Measurements from ENCODE around the gene PLPP3. TPM values are rescaled to one million over a fixed set of nuclear protein-coding genes. Genes with fewer than 3 reads are reported as not detected.

PLPP3 gene
- total and polyA plus RNA-seq, 9 of the 15 experiments (the other 6 are each of a cell fraction or from before 2014, with no cell fraction given), result 0.07 to 0.54 (median 0.20) TPM

DNA sequence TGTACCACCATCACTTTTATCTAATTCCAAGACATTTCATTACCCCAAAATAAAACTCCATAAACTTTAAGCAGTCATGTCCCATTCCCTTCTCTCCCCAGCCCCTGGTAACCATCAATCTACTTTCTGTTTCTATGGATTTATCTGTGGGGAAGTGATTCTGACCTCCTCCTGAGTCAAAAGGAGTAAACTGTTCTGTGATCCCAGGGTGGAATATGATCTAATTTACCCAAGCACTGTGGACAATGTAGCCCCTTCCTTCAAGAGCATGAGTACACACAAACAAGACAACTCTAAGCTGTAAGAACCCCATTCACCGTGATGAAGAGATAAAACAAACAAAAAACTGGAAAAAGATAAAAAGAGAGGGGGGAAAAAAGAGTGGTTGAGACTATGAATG lies 77.9 kb downstream of the PLPP3 start:
- ATAC-seq (no peak), DNase-seq (ENCODE audit: extremely low read depth in 1 of 4, low spot score in 3 of 4) (no peak), FAIRE-seq (no peak)
- Histone ChIP-seq H3K9me1 (ENCODE audit: control insufficient read depth, insufficient read depth, low read length) (no peaks in the 10 kb centered on the region), H3K4me3 (no peak overlapping the region), H3K4me1 (replicated peaks in 1 of 2; ENCODE audit: control insufficient read depth in 2 of 2, insufficient read depth in 2 of 2, low read length in 2 of 2) (peaks cover 3 to 35% of the 10 kb centered on the region in 2 experiments; a peak in 4 of 5 replicates), H3K27me3 (ENCODE audit: control insufficient read depth in 2 of 2, insufficient read depth in 2 of 2, low read length in 2 of 2) (no peaks in the 10 kb centered on the region), H3K9ac (ENCODE audit: insufficient read depth in 1 of 2, low read depth in 2 of 2, low read length in 2 of 2) (no peak overlapping the region), H3K4me2 (ENCODE audit: insufficient read depth, low read length) (no peak overlapping the region), H3K27ac (ENCODE audit: extremely low read depth, low read depth, low read length) (peak overlapping the region; percentile 13; the same call in 1 of the 3 replicates), H3K36me3 (ENCODE audit: control insufficient read depth, insufficient read depth, low read length) (no peaks in the 10 kb centered on the region; the same call in 2 of the 3 replicates), H3K79me2 (ENCODE audit: control insufficient read depth, insufficient read depth, low read length) (no peaks in the 10 kb centered on the region), H3K9me3 (replicated peaks; ENCODE audit: control insufficient read depth, insufficient read depth, low read depth, low read length) (no peaks in the 10 kb centered on the region), H4K20me1 (replicated peaks; ENCODE audit: control insufficient read depth, insufficient read depth, low read length) (no peaks in the 10 kb centered on the region), H2AFZ (ENCODE audit: low read depth, low read length) (peak overlapping the region; percentile 38; the same call in 1 of the 2 replicates)
- CTCF ChIA-PET (ENCODE audit: low intra/inter-chr PET ratio), result no interaction called here
- no peak for TF ChIP-seq CREBBP (IDR thresholded peaks at IDR 0.05; ENCODE audit: low read depth, low read length)
- no peak for TF ChIP-seq CBFA2T3 (IDR thresholded peaks at IDR 0.05)
- TF ChIP-seq TOE1 (IDR thresholded peaks at IDR 0.05; ENCODE audit: borderline replicate concordance), result no peak
- no peak for TF ChIP-seq TOE1 (CRISPR knock-in tag; IDR thresholded peaks at IDR 0.05; ENCODE audit: borderline replicate concordance, low read depth)
- TF ChIP-seq ZNF431 (CRISPR knock-in tag; IDR thresholded peaks at IDR 0.05), result no peak
- TF ChIP-seq, protein P1, sequence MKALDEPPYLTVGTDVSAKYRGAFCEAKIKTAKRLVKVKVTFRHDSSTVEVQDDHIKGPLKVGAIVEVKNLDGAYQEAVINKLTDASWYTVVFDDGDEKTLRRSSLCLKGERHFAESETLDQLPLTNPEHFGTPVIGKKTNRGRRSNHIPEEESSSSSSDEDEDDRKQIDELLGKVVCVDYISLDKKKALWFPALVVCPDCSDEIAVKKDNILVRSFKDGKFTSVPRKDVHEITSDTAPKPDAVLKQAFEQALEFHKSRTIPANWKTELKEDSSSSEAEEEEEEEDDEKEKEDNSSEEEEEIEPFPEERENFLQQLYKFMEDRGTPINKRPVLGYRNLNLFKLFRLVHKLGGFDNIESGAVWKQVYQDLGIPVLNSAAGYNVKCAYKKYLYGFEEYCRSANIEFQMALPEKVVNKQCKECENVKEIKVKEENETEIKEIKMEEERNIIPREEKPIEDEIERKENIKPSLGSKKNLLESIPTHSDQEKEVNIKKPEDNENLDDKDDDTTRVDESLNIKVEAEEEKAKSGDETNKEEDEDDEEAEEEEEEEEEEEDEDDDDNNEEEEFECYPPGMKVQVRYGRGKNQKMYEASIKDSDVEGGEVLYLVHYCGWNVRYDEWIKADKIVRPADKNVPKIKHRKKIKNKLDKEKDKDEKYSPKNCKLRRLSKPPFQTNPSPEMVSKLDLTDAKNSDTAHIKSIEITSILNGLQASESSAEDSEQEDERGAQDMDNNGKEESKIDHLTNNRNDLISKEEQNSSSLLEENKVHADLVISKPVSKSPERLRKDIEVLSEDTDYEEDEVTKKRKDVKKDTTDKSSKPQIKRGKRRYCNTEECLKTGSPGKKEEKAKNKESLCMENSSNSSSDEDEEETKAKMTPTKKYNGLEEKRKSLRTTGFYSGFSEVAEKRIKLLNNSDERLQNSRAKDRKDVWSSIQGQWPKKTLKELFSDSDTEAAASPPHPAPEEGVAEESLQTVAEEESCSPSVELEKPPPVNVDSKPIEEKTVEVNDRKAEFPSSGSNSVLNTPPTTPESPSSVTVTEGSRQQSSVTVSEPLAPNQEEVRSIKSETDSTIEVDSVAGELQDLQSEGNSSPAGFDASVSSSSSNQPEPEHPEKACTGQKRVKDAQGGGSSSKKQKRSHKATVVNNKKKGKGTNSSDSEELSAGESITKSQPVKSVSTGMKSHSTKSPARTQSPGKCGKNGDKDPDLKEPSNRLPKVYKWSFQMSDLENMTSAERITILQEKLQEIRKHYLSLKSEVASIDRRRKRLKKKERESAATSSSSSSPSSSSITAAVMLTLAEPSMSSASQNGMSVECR (CRISPR knock-in tag; IDR thresholded peaks at IDR 0.05), result no peak
- WGBS (ENCODE audit: insufficient coverage, low coverage, missing lambda C conversion rate), result 0% methylated on average over 1 of the region's 1 CpG
- BruUV-seq (replicated peaks), result no TSS peak
- intact Hi-C loops (cut with micrococcal nuclease), result no loop called here
- in situ Hi-C loops (cut with MboI), result no loop called here
- POLR2A ChIA-PET, result interaction anchor here (3.0 kb wide), 1 partner anchor 13 kb away, joined by 12 read pairs; no protein-coding TSS in a partner anchor
